Keratinocyte (primary cell): ENCODE results near the gene VAMP2. TPM values are rescaled to one million over a fixed set of nuclear protein-coding genes. Genes with fewer than 3 reads are reported as not detected.

ENCODE experiments used
- DNase-seq: peaks from one replicate; pipeline ENCODE4 v3.0.0-alpha.2; 2011; ENCODE audit warnings: low read depth, missing footprints, low spot score
- FAIRE-seq: peaks from 2 replicates; lab custom pipeline; 2011; peaks lifted over from hg19 to GRCh38; lab: Jason Lieb, UNC
- H2AFZ ChIP-seq: 2 replicates; pipeline ENCODE4 v1.6.0; 2012; ENCODE audit warnings: low read length, control low read depth, inconsistent platforms; ENCODE audit not compliant: control insufficient read depth
- H3K27ac ChIP-seq: 2 replicates; pipeline ENCODE4 v1.5.1; 2011; ENCODE audit warnings: low read length; ENCODE audit not compliant: control insufficient read depth, insufficient read depth
- H3K27me3 ChIP-seq: 3 replicates; pipeline ENCODE4 v1.6.0; 2011; ENCODE audit warnings: low read length; ENCODE audit not compliant: control insufficient read depth, insufficient read depth; ENCODE audit errors: extremely low read depth
- H3K36me3 ChIP-seq, 2 experiments: 2 replicates in 1 of 2; 3 replicates in 1 of 2; pipeline ENCODE4 v1.5.1; 2011; ENCODE audit warnings: low read length in 2 of 2, mild to moderate bottlenecking in 1 of 2; ENCODE audit not compliant: control insufficient read depth in 2 of 2, insufficient read depth in 2 of 2; ENCODE audit errors: extremely low read depth in 1 of 2
- H3K4me1 ChIP-seq: 3 replicates; pipeline ENCODE4 v1.5.1; 2011; ENCODE audit warnings: low read length; ENCODE audit not compliant: control insufficient read depth, insufficient read depth; ENCODE audit errors: extremely low read depth
- H3K4me2 ChIP-seq: 3 replicates; pipeline ENCODE4 v1.6.0; 2011; ENCODE audit warnings: low read depth, low read length; ENCODE audit not compliant: control insufficient read depth, insufficient read depth; ENCODE audit errors: extremely low read depth
- H3K4me3 ChIP-seq, 3 experiments: fragments of 200-600 bp in 1 of 3; sonication (generic) in 1 of 3; 2 replicates in 2 of 3; 3 replicates in 1 of 3; pipeline ENCODE4 v1.5.1; 2011 to 2016; ENCODE audit warnings: low read length in 3 of 3, mild to moderate bottlenecking in 3 of 3, control low read depth in 2 of 3, inconsistent platforms in 1 of 3, low read depth in 1 of 3, mixed read lengths in 1 of 3, mixed run types in 1 of 3, moderate library complexity in 1 of 3; ENCODE audit not compliant: control insufficient read depth in 2 of 3, insufficient read depth in 2 of 3; ENCODE audit errors: extremely low read depth in 1 of 3
- H3K79me2 ChIP-seq: 2 replicates; pipeline ENCODE4 v1.6.0; 2012; ENCODE audit warnings: low read length; ENCODE audit not compliant: control insufficient read depth, insufficient read depth
- H3K9ac ChIP-seq: 3 replicates; pipeline ENCODE4 v1.6.0; 2011; ENCODE audit warnings: low read length; ENCODE audit not compliant: control insufficient read depth, insufficient read depth; ENCODE audit errors: extremely low read depth
- H3K9me1 ChIP-seq: 3 replicates; pipeline ENCODE4 v1.6.0; 2011; ENCODE audit warnings: low read length; ENCODE audit not compliant: control insufficient read depth, insufficient read depth; ENCODE audit errors: extremely low read depth
- H3K9me3 ChIP-seq: 2 replicates; pipeline ENCODE4 v1.5.1; 2012; ENCODE audit warnings: low read depth, low read length; ENCODE audit not compliant: control insufficient read depth
- H4K20me1 ChIP-seq: 3 replicates; pipeline ENCODE4 v1.6.0; 2011; ENCODE audit warnings: low read length; ENCODE audit not compliant: control insufficient read depth, insufficient read depth; ENCODE audit errors: extremely low read depth
- CTCF ChIP-seq, 3 experiments: IDR thresholded peaks in 1 of 3; conservative IDR thresholded peaks in 1 of 3; optimal IDR thresholded peaks in 1 of 3; 2 replicates in 2 of 3; 3 replicates in 1 of 3; pipeline versions ENCODE3 to v1.5.1; 2011; ENCODE audit warnings: low read length in 3 of 3, mild to moderate bottlenecking in 3 of 3, moderate library complexity in 2 of 3, control low read depth in 1 of 3, inconsistent platforms in 1 of 3; ENCODE audit not compliant: insufficient read depth in 2 of 3; ENCODE audit errors: extremely low read depth in 1 of 3
- EZH2 ChIP-seq: IDR thresholded peaks from one replicate; pipeline ENCODE4 v1.6.1; 2012; ENCODE audit warnings: inconsistent platforms, mild to moderate bottlenecking, low read length, moderate library complexity
- dilution Hi-C: fragments of 300-500 bp; cut with MboI; formaldehyde crosslinking; loops from one replicate; pipeline ENCODE4 v1.7.0; 2020; ENCODE audit warnings: low sequenced_read_pairs; ENCODE audit not compliant: extremely low pct_ligation_motif_present
- polyA plus RNA-seq, 5 experiments: library from polyadenylated mRNA; depleted of rRNA in 3 of 5; stranded (reverse) in 3 of 5; stranded (forward) in 1 of 5; unstranded in 1 of 5; fragments of >200 nt; gene quantifications; 1 replicate in 1 of 5; 2 replicates in 3 of 5; 3 replicates in 1 of 5; pipeline versions ENCODE4 v1.2.1 to v1.2.3, GENCODE V29; 2011 to 2012; ENCODE audit warnings: missing spikeins in 2 of 5, low read depth in 1 of 5, low replicate concordance in 1 of 5

The VAMP2 gene
- polyA plus RNA-seq, 1 donor (not counting 4 experiments of a cell fraction or from before 2014, with no cell fraction given), result 9.8 TPM

- H3K79me2 ChIP-seq, result peaks cover 18% of the 10 kb centered on the region
- H4K20me1 ChIP-seq, result no peaks in the 10 kb centered on the region
- peak overlapping the region; percentile 78 for H3K9ac ChIP-seq
- no peaks in the 10 kb centered on the region for H3K9me3 ChIP-seq
- FAIRE-seq, result no peak
- H3K4me1 ChIP-seq, result peaks cover 35% of the 10 kb centered on the region
- H3K36me3 ChIP-seq, result peaks cover 12 to 22% of the 10 kb centered on the region in 2 experiments
- no peaks in the 10 kb centered on the region for H3K9me1 ChIP-seq
- no peaks in the 10 kb centered on the region for H3K27me3 ChIP-seq
- DNase-seq, result no peak
- H3K4me2 ChIP-seq, result peak overlapping the region; percentile 41
- H3K27ac ChIP-seq, result peak overlapping the region; percentile 14
- dilution Hi-C loops, result no loop called here
- TF ChIP-seq CTCF (optimal IDR thresholded peaks at IDR 0.05 in 1 of 3, IDR thresholded peaks at IDR 0.05 in 1 of 3, conservative IDR thresholded peaks at IDR 0.05 in 1 of 3; ENCODE audit: extremely low read depth in 1 of 3, insufficient read depth in 2 of 3, low read length in 3 of 3) (no peak), EZH2 (no peak)
- peak overlapping the region; percentile 58 for H2AFZ ChIP-seq
- peak overlapping the region in 1 of 3 experiments; percentile 5 for H3K4me3 ChIP-seq
Measured at GRCh38 chr17:8163978-8164814, 1.4 kb upstream of the VAMP2 start.

DNA sequence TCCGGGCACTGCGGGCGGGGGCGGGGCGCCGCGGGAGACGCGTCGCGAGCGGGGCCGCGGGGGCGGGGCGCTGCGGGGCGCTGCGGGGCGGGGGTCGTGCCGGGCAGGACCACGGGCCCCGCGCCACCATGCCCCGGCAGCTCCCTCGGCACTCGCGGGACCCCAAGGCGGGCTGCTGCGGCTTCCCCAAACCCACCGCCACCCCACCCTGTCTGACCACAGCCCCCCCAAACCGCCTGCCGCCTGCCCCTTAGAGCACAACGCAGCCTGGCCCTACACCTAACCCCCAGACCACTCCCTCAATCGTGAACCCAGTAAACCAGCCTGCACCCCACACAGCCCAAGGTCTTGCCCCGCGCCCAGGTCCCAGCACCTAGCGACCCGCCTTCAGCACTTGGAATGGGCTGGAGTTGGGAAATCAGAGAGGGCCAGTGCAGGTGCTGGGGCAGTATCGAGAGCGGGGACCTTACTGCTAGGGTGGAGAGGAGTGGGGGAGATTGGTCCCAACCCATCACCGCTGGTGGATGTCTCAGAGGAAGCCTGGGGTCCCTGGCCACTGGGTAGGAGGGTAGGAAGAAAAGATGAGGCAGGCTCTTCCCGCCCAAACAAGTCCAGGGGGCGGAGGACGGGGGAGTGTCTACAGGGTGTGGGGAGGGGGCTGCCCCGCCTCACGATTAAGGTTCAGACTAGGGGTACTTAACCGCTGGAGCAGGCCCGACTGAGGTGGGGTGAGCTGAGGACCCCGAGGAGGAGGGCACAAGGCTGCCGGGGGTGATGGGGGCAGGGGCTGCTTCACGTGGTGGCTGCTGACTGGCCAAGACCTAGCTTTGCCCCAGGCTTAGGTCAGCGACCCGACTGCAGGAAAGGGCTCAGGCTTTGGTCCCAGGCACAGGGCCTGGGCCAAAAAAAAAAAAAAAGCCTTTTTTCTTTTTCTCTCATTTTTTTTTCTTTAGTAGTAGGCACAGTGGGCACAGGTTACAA lies 539 bp upstream of the VAMP2 start:
- H4K20me1 ChIP-seq, result no peaks in the 10 kb centered on the region
- peaks cover 39% of the 10 kb centered on the region for H3K4me1 ChIP-seq
- dilution Hi-C loops, result no loop called here
- peak overlapping the region; percentile 62 for H3K4me2 ChIP-seq
- H3K36me3 ChIP-seq, result peaks cover 12 to 26% of the 10 kb centered on the region in 2 experiments
- H3K4me3 ChIP-seq, result peak overlapping the region; percentile 54 to 99 (median 92)
- H3K9ac ChIP-seq, result peak overlapping the region; percentile 93
- H3K9me1 ChIP-seq, result no peaks in the 10 kb centered on the region
- peak overlapping the region; percentile 58 for H3K27ac ChIP-seq
- no peaks in the 10 kb centered on the region for H3K27me3 ChIP-seq
- TF ChIP-seq EZH2, result no peak
- TF ChIP-seq CTCF (optimal IDR thresholded peaks at IDR 0.05 in 1 of 3, IDR thresholded peaks at IDR 0.05 in 1 of 3, conservative IDR thresholded peaks at IDR 0.05 in 1 of 3; ENCODE audit: extremely low read depth in 1 of 3, insufficient read depth in 2 of 3, low read length in 3 of 3), result no peak
- peak overlapping the region; percentile 72 for H2AFZ ChIP-seq
- peaks cover 18% of the 10 kb centered on the region for H3K79me2 ChIP-seq
- H3K9me3 ChIP-seq, result no peaks in the 10 kb centered on the region
- DNase-seq (no peak), FAIRE-seq (no peak)
